GM23248 (cell line): ENCODE results near the gene DNAJC8. TPM values are rescaled to one million over a fixed set of nuclear protein-coding genes. Genes with fewer than 3 reads are reported as not detected.

Experiments
- DNase-seq: peaks from one replicate; pipeline ENCODE4 v3.0.0-alpha.2; 2015
- H2AFZ ChIP-seq: fragments of 200-600 bp; sonication (generic); 2 replicates; pipeline ENCODE4 v1.6.1; 2016; ENCODE audit warnings: antibody characterized with exemption
- H3F3A ChIP-seq: fragments of 200-600 bp; sonication (generic); 2 replicates; pipeline ENCODE4 v1.6.1; 2016; ENCODE audit warnings: mild to moderate bottlenecking, antibody characterized with exemption, mixed run types; ENCODE audit not compliant: insufficient read depth
- H3K27ac ChIP-seq: fragments of 200-600 bp; sonication (generic); 2 replicates; pipeline ENCODE4 v1.5.1; 2016; ENCODE audit warnings: mild to moderate bottlenecking
- H3K27me3 ChIP-seq: fragments of 200-600 bp; sonication (generic); replicated peaks from 2 replicates; pipeline ENCODE4 v1.6.1; 2016; ENCODE audit warnings: mild to moderate bottlenecking; ENCODE audit not compliant: insufficient read depth
- H3K36me3 ChIP-seq: fragments of 200-600 bp; sonication (generic); 2 replicates; pipeline ENCODE4 v1.6.1; 2016; ENCODE audit warnings: low read depth, mild to moderate bottlenecking
- H3K4me1 ChIP-seq: fragments of 200-600 bp; sonication (generic); 2 replicates; pipeline ENCODE4 v1.6.1; 2016; ENCODE audit warnings: mild to moderate bottlenecking; ENCODE audit not compliant: insufficient read depth
- H3K4me2 ChIP-seq: fragments of 200-600 bp; sonication (generic); one replicate; pipeline ENCODE4 v1.6.1; 2016; ENCODE audit warnings: mild to moderate bottlenecking; ENCODE audit not compliant: unreplicated experiment
- H3K4me3 ChIP-seq: fragments of 200-600 bp; sonication (generic); 2 replicates; pipeline ENCODE4 v1.5.1; 2016; ENCODE audit warnings: mild to moderate bottlenecking
- H3K79me2 ChIP-seq: fragments of 200-600 bp; sonication (generic); 2 replicates; pipeline ENCODE4 v1.6.1; 2016; ENCODE audit warnings: mild to moderate bottlenecking; ENCODE audit not compliant: insufficient read depth
- H3K9ac ChIP-seq: fragments of 200-600 bp; sonication (generic); 2 replicates; pipeline ENCODE4 v1.6.1; 2016; ENCODE audit warnings: mild to moderate bottlenecking
- H3K9me2 ChIP-seq: fragments of 200-600 bp; sonication (generic); 2 replicates; pipeline ENCODE4 v1.6.1; 2016; ENCODE audit warnings: mixed run types, mild to moderate bottlenecking, moderate library complexity; ENCODE audit not compliant: insufficient read depth
- H3K9me3 ChIP-seq: fragments of 200-600 bp; sonication (generic); one replicate; pipeline ENCODE4 v1.6.1; 2017; ENCODE audit warnings: low read depth
- H4K20me1 ChIP-seq: fragments of 200-600 bp; sonication (generic); 2 replicates; pipeline ENCODE4 v1.6.0; 2016; ENCODE audit not compliant: insufficient read depth
- EZH2 ChIP-seq: fragments of 200-600 bp; sonication (generic); IDR thresholded peaks from 2 replicates; pipeline ENCODE4 v1.6.1; 2018; ENCODE audit warnings: antibody characterized with exemption, mild to moderate bottlenecking; ENCODE audit not compliant: insufficient read depth, poor library complexity, severe bottlenecking
- EZH2phosphoT487 ChIP-seq: fragments of 200-600 bp; sonication (generic); IDR thresholded peaks from 2 replicates; pipeline ENCODE4 v1.6.1; 2018; ENCODE audit warnings: antibody characterized with exemption, moderate library complexity, mild to moderate bottlenecking, low read depth; ENCODE audit not compliant: insufficient read depth
- WGBS, 2 experiments: methylation state at CpG; one replicate each; pipeline ENCODE4 v1.1.6; 2015 to 2017; ENCODE audit warnings: low lambda C conversion rate in 2 of 2, low coverage in 1 of 2; ENCODE audit errors: missing lambda C conversion rate in 2 of 2; 5-methylcytosine and 5-hydroxymethylcytosine counted together
- in situ Hi-C: fragments of 300-500 bp; cut with MboI; formaldehyde crosslinking; loops from 2 replicates; pipeline ENCODE4 v1.15.0; 2020
- polyA plus RNA-seq: library from polyadenylated mRNA; unstranded; fragments of >200 nt; fragmentation: Nextera tagmentation; extraction: Ambion mirVana; gene quantifications from 2 replicates; pipeline ENCODE4 v1.2.1, GENCODE V29; 2016
- total RNA-seq: library from RNA; depleted of rRNA; stranded (reverse); fragments of >200 nt; shearing (Covaris generic); gene quantifications from 2 replicates; pipeline ENCODE4 v1.2.3, GENCODE V29; 2014

DNAJC8 gene
- total and polyA plus RNA-seq, 2 experiments from 2014 or later: 53.0 to 98.6 TPM

- WGBS, 2 experiments: 79 to 91% methylated on average over 4 of the region's 4 CpGs
- Histone ChIP-seq H3K9ac (peak overlapping the region; percentile 87), H3K79me2 (peaks cover 34% of the 10 kb centered on the region), H3K27ac (peak overlapping the region; percentile 99), H3K36me3 (no peaks in the 10 kb centered on the region), H3F3A (peaks cover 20% of the 10 kb centered on the region), H3K27me3 (no peaks in the 10 kb centered on the region), H3K4me3 (no peak overlapping the region), H4K20me1 (peaks cover 19% of the 10 kb centered on the region), H3K4me1 (peaks cover 17% of the 10 kb centered on the region), H3K4me2 (peak overlapping the region; percentile 80), H2AFZ (peak overlapping the region; percentile 57; the same call in 1 of the 2 replicates), H3K9me3 (no peaks in the 10 kb centered on the region), H3K9me2 (no peaks in the 10 kb centered on the region)
- in situ Hi-C loops: no loop called here
- TF ChIP-seq EZH2phosphoT487 (no peak), EZH2 (no peak)
- no peak for DNase-seq
Measured at GRCh38 chr1:28257736-28258135, 24.9 kb upstream of the DNAJC8 start.

GRCh38 chr1:28256197-28256827, 23.5 kb upstream of the DNAJC8 start:
- Histone ChIP-seq H4K20me1 (peaks cover 8% of the 10 kb centered on the region), H3K36me3 (no peaks in the 10 kb centered on the region), H3K27ac (no peak overlapping the region), H2AFZ (no peak overlapping the region), H3K27me3 (no peaks in the 10 kb centered on the region), H3K9me3 (no peaks in the 10 kb centered on the region), H3K4me3 (no peak overlapping the region), H3K9ac (no peak overlapping the region), H3K9me2 (no peaks in the 10 kb centered on the region), H3K4me1 (peaks cover 18% of the 10 kb centered on the region), H3K4me2 (no peak overlapping the region), H3F3A (peaks cover 20% of the 10 kb centered on the region), H3K79me2 (peaks cover 19% of the 10 kb centered on the region)
- DNase-seq: no peak
- in situ Hi-C loops: no loop called here
- no peak for TF ChIP-seq EZH2
- TF ChIP-seq EZH2phosphoT487: no peak
- WGBS, 2 experiments: 77 to 86% methylated on average over 6 of the region's 6 CpGs

GRCh38 chr1:28249866-28250295, 17.1 kb upstream of the DNAJC8 start:
- H3K79me2 ChIP-seq: no peaks in the 10 kb centered on the region
- no peaks in the 10 kb centered on the region for H3K36me3 ChIP-seq
- peak; percentile 51 for DNase-seq
- peak overlapping the region; percentile 91 for H2AFZ ChIP-seq
- H3K9ac ChIP-seq: peak overlapping the region; percentile 61
- H4K20me1 ChIP-seq: no peaks in the 10 kb centered on the region
- in situ Hi-C loops: no loop called here
- peak overlapping the region; percentile 61; the same call in 1 of the 2 replicates for H3K4me3 ChIP-seq
- peaks cover 37% of the 10 kb centered on the region for H3K4me1 ChIP-seq
- H3K27ac ChIP-seq: peak overlapping the region; percentile 80
- 49% methylated on average over 4 of the region's 4 CpGs for WGBS, 2 experiments
- peak overlapping the region; percentile 91 for H3K4me2 ChIP-seq
- H3K9me2 ChIP-seq: no peaks in the 10 kb centered on the region
- no peaks in the 10 kb centered on the region for H3K9me3 ChIP-seq
- no peak for TF ChIP-seq EZH2phosphoT487
- no peak for TF ChIP-seq EZH2
- H3F3A ChIP-seq: peaks cover 35% of the 10 kb centered on the region
- H3K27me3 ChIP-seq: no peaks in the 10 kb centered on the region

GRCh38 chr1:28249013-28249865, 16.4 kb upstream of the DNAJC8 start:
- peaks cover 35% of the 10 kb centered on the region for H3F3A ChIP-seq
- WGBS, 2 experiments: 37 to 39% methylated on average over 3 of the region's 3 CpGs
- H3K9me2 ChIP-seq: no peaks in the 10 kb centered on the region
- in situ Hi-C loops: no loop called here
- peak; percentile 75 for DNase-seq
- peak overlapping the region; percentile 91 for H3K4me2 ChIP-seq
- H3K9ac ChIP-seq: peak overlapping the region; percentile 61
- peaks cover 37% of the 10 kb centered on the region for H3K4me1 ChIP-seq
- no peaks in the 10 kb centered on the region for H3K27me3 ChIP-seq
- H3K36me3 ChIP-seq: no peaks in the 10 kb centered on the region
- peak overlapping the region; percentile 80 for H3K27ac ChIP-seq
- peak overlapping the region; percentile 91 for H2AFZ ChIP-seq
- H3K9me3 ChIP-seq: no peaks in the 10 kb centered on the region
- no peaks in the 10 kb centered on the region for H4K20me1 ChIP-seq
- H3K4me3 ChIP-seq: peak overlapping the region; percentile 61
- no peaks in the 10 kb centered on the region for H3K79me2 ChIP-seq
- TF ChIP-seq EZH2 (no peak), EZH2phosphoT487 (no peak)
